HCT116 (cell line): ENCODE data around the gene PRRX1. TPM values are rescaled to one million over a fixed set of nuclear protein-coding genes. Genes with fewer than 3 reads are reported as not detected.

Source experiments
- ATAC-seq: fragments of 200-7000 bp; cut with Tn5 transposase; 2 replicates; pipeline ENCODE4 v1.9.1; 2020; ENCODE audit warnings: mild to moderate bottlenecking, moderate library complexity
- BruUV-seq: library from RNA; stranded (reverse); fragments of 400-500 nt; replicated peaks from 2 replicates; lab custom pipeline; 2021; lab: Mats Ljungman, UMichigan
- CTCF ChIA-PET: fragments of 300-600 bp; sonication (Branson Sonifier 250); formaldehyde crosslinking; loops from one replicate; lab custom pipeline; 2021; ENCODE audit warnings: antibody characterized with exemption; lab: Charles Lee
- POLR2A ChIA-PET: fragments of 300-600, 350-600 bp; sonication (Branson Sonifier 250); formaldehyde crosslinking; loops from one replicate; lab custom pipeline; 2021; ENCODE audit warnings: antibody characterized with exemption; lab: Charles Lee
- RAD21 ChIA-PET, 2 experiments: fragments of 300-600 bp; sonication (Branson Sonifier 250); formaldehyde crosslinking; loops; one replicate each; lab custom pipeline; 2023; ENCODE audit warnings: low total read pairs in 2 of 2; ENCODE audit not compliant: uncharacterized antibody in 2 of 2, unreplicated experiment in 2 of 2, low non-redundant PET in 1 of 2; lab: Charles Lee
- DNase-seq: peaks from one replicate; pipeline ENCODE4 v3.0.0-alpha.2; 2010; ENCODE audit warnings: low read depth, low spot score
- H2AFZ ChIP-seq: fragments of 200-600 bp; shearing (Covaris generic), sonication (generic); 2 replicates; pipeline ENCODE4 v1.6.1; 2017; ENCODE audit warnings: low read depth, mixed run types, mixed read lengths, antibody characterized with exemption, low read length; ENCODE audit not compliant: poor library complexity, severe bottlenecking
- H3K27ac ChIP-seq: 2 replicates; pipeline ENCODE4 v1.5.1; 2012; ENCODE audit warnings: low read depth, low read length
- H3K27me3 ChIP-seq: fragments of 200-600 bp; sonication (generic); 2 replicates; pipeline ENCODE4 v1.6.1; 2016; ENCODE audit warnings: mixed run types, low read length, mixed read lengths; ENCODE audit not compliant: insufficient read depth
- H3K36me3 ChIP-seq, 2 experiments: fragments of 200-500 bp in 1 of 2; fragments of 200-600 bp in 1 of 2; sonication (Bioruptor generic) in 1 of 2; sonication (generic) in 1 of 2; 2 replicates each; pipeline versions ENCODE4 v1.5.1 to v1.6.1; 2014 to 2016; ENCODE audit warnings: low read length in 2 of 2, inconsistent platforms in 1 of 2, mixed read lengths in 1 of 2, mixed run types in 1 of 2; ENCODE audit not compliant: insufficient read depth in 2 of 2, control insufficient read depth in 1 of 2
- H3K4me1 ChIP-seq, 2 experiments: fragments of 200-600 bp in 1 of 2; sonication (generic) in 1 of 2; 2 replicates each; pipeline versions ENCODE4 v1.5.1 to v1.6.1; 2012 to 2017; ENCODE audit warnings: low read length in 2 of 2, inconsistent platforms in 1 of 2, mild to moderate bottlenecking in 1 of 2, mixed read lengths in 1 of 2, mixed run types in 1 of 2, moderate library complexity in 1 of 2; ENCODE audit not compliant: insufficient read depth in 2 of 2, control insufficient read depth in 1 of 2
- H3K4me2 ChIP-seq: fragments of 200-600 bp; sonication (generic); 2 replicates; pipeline ENCODE4 v1.6.1; 2017; ENCODE audit warnings: mixed run types, low read length, mixed read lengths
- H3K4me3 ChIP-seq, 2 experiments: fragments of 200-600 bp in 1 of 2; sonication (generic) in 1 of 2; replicated peaks in 1 of 2; 2 replicates each; pipeline ENCODE4 v1.5.1; 2011 to 2016; ENCODE audit warnings: low read length in 2 of 2, control low read depth in 1 of 2, low read depth in 1 of 2, mild to moderate bottlenecking in 1 of 2, mixed read lengths in 1 of 2, mixed run types in 1 of 2
- H3K79me2 ChIP-seq: fragments of 200-600 bp; sonication (generic); 2 replicates; pipeline ENCODE4 v1.6.1; 2017; ENCODE audit warnings: mild to moderate bottlenecking, mixed run types, low read length, moderate library complexity, mixed read lengths; ENCODE audit not compliant: insufficient read depth
- H3K9ac ChIP-seq: fragments of 200-600 bp; sonication (generic); 2 replicates; pipeline ENCODE4 v1.6.1; 2016; ENCODE audit warnings: low read length, mixed read lengths
- H3K9me2 ChIP-seq: fragments of 200-600 bp; sonication (generic), shearing (Covaris generic); 2 replicates; pipeline ENCODE4 v1.6.1; 2017; ENCODE audit warnings: mixed run types, mild to moderate bottlenecking, moderate library complexity; ENCODE audit not compliant: insufficient read depth
- H3K9me3 ChIP-seq, 2 experiments: fragments of 200-500 bp in 1 of 2; fragments of 200-600 bp in 1 of 2; sonication (Bioruptor generic) in 1 of 2; sonication (generic) in 1 of 2; 2 replicates each; pipeline ENCODE4 v1.6.1; 2014 to 2017; ENCODE audit warnings: low read length in 2 of 2, mixed read lengths in 2 of 2, inconsistent platforms in 1 of 2, low read depth in 1 of 2, mild to moderate bottlenecking in 1 of 2, mixed run types in 1 of 2, moderate library complexity in 1 of 2; ENCODE audit not compliant: control insufficient read depth in 1 of 2, insufficient read depth in 1 of 2
- H4K20me1 ChIP-seq: fragments of 200-600 bp; sonication (generic), shearing (Covaris generic); 2 replicates; pipeline ENCODE4 v1.6.1; 2017; ENCODE audit warnings: mixed run types, mild to moderate bottlenecking, moderate library complexity; ENCODE audit not compliant: insufficient read depth
- CEBPB ChIP-seq: IDR thresholded peaks from 2 replicates; pipeline ENCODE4 v1.6.1; 2012; ENCODE audit warnings: low read depth
- CTCF ChIP-seq, 3 experiments: fragments of 200-600 bp in 1 of 3; sonication (generic) in 1 of 3; IDR thresholded peaks in 2 of 3; conservative IDR thresholded peaks in 1 of 3; 2 replicates each; pipeline ENCODE4 v1.5.1; 2012 to 2017; ENCODE audit warnings: low read depth in 2 of 3, low read length in 2 of 3, antibody characterized with exemption in 1 of 3, borderline replicate concordance in 1 of 3, control low read depth in 1 of 3, mild to moderate bottlenecking in 1 of 3, mixed read lengths in 1 of 3, mixed run types in 1 of 3, moderate library complexity in 1 of 3; ENCODE audit not compliant: insufficient read depth in 1 of 3
- EGR1 ChIP-seq: IDR thresholded peaks from 2 replicates; pipeline ENCODE4 v1.6.1; 2012; ENCODE audit warnings: low read depth
- ELF1 ChIP-seq: IDR thresholded peaks from 2 replicates; pipeline ENCODE4 v1.6.1; 2012; ENCODE audit warnings: low read depth, borderline replicate concordance
- EZH2phosphoT487 ChIP-seq: fragments of 200-600 bp; IDR thresholded peaks from 2 replicates; pipeline ENCODE4 v1.6.1; 2018; ENCODE audit warnings: antibody characterized with exemption, borderline replicate concordance
- FOSL1 ChIP-seq: IDR thresholded peaks from 2 replicates; pipeline ENCODE4 v1.6.1; 2012; ENCODE audit warnings: low read depth
- JUND ChIP-seq: IDR thresholded peaks from 2 replicates; pipeline ENCODE4 v1.6.1; 2012
- POLR2A ChIP-seq: IDR thresholded peaks from 2 replicates; pipeline ENCODE4 v1.7.0; 2011; ENCODE audit warnings: borderline replicate concordance; ENCODE audit not compliant: insufficient read depth, insufficient read length; ENCODE audit errors: extremely low read depth
- POLR2AphosphoS5 ChIP-seq: IDR thresholded peaks from 2 replicates; pipeline ENCODE4 v1.6.1; 2011; ENCODE audit warnings: mild to moderate bottlenecking, low read depth, low read length, moderate library complexity
- RAD21 ChIP-seq: IDR thresholded peaks from 2 replicates; pipeline ENCODE4 v1.6.1; 2012; ENCODE audit warnings: low read depth, mild to moderate bottlenecking
- REST ChIP-seq: IDR thresholded peaks from 2 replicates; pipeline ENCODE4 v1.6.1; 2012; ENCODE audit warnings: low read depth
- SIN3A ChIP-seq: IDR thresholded peaks from 2 replicates; pipeline ENCODE4 v1.6.1; 2012; ENCODE audit warnings: low read depth
- SP1 ChIP-seq: IDR thresholded peaks from 2 replicates; pipeline ENCODE4 v1.6.1; 2012; ENCODE audit warnings: low read depth
- SRF ChIP-seq: IDR thresholded peaks from 2 replicates; pipeline ENCODE4 v1.6.1; 2012; ENCODE audit warnings: low read depth
- TCF7L2 ChIP-seq: IDR thresholded peaks from 2 replicates; pipeline ENCODE4 v1.7.0; 2011; ENCODE audit warnings: borderline replicate concordance, inconsistent platforms; ENCODE audit not compliant: insufficient read depth, insufficient read length; ENCODE audit errors: extremely low read depth
- YY1 ChIP-seq: IDR thresholded peaks from 2 replicates; pipeline ENCODE4 v1.6.1; 2011; ENCODE audit warnings: low read length, low read depth, moderate library complexity, mild to moderate bottlenecking; ENCODE audit not compliant: insufficient replicate concordance; ENCODE audit errors: extremely low read depth
- ZBTB33 ChIP-seq: IDR thresholded peaks from 2 replicates; pipeline ENCODE4 v1.6.1; 2011; ENCODE audit warnings: mild to moderate bottlenecking, low read length, moderate library complexity; ENCODE audit not compliant: insufficient replicate concordance; ENCODE audit errors: extremely low read depth
- ZNF274 ChIP-seq: fragments of 200-500 bp; sonication (Bioruptor generic); IDR thresholded peaks from 2 replicates; pipeline ENCODE4 v1.6.1; 2014; ENCODE audit warnings: mild to moderate bottlenecking, low read depth, low read length, inconsistent platforms
- intact Hi-C: fragments of 100-400 bp; cut with micrococcal nuclease; formaldehyde crosslinking; loops from 2 replicates; pipeline ENCODE4 v1.10.0; 2022
- total RNA-seq: library from RNA; stranded (reverse); gene quantifications from one replicate; pipeline ENCODE4 v1.2.1, GENCODE V29; 2021; ENCODE audit not compliant: unreplicated experiment
- TF ChIP-seq, protein P1 (sequence below): IDR thresholded peaks from 2 replicates; pipeline ENCODE4 v1.6.1; 2012
- TF ChIP-seq, protein P2 (sequence below): IDR thresholded peaks from 2 replicates; pipeline ENCODE4 v1.6.1; 2012

PRRX1 gene
- total RNA-seq, 1 experiment from 2014 or later, result 0.37 TPM

DNA sequence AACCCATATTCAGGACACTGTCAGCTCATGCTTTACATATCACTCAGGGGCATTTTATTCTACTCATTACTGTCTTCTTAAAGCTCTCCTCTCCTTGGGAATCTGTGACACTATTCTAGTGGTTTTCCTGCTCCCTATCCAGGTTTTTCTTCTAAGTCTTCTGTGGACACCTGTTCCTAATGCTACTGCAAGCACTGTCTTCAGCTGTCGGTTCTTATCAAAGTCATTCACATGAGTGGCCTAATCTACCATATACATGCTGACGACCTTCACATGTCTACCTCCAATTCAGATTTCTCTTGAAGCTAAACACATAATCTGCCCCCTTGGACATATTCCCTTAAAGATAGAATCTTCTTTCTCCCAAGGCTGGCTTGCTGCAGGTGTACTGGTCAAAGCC lies 39.8 kb upstream of the PRRX1 start:
- Histone ChIP-seq H3K4me2 (no peak overlapping the region), H3K27ac (no peak overlapping the region), H3K4me3 (no peak overlapping the region), H3K9me3 (no peaks in the 10 kb centered on the region), H3K36me3 (no peaks in the 10 kb centered on the region), H3K79me2 (no peaks in the 10 kb centered on the region), H4K20me1 (no peaks in the 10 kb centered on the region), H3K9me2 (no peaks in the 10 kb centered on the region), H2AFZ (no peak overlapping the region), H3K27me3 (no peaks in the 10 kb centered on the region), H3K9ac (no peak overlapping the region), H3K4me1 (peaks cover 0 to 11% of the 10 kb centered on the region in 2 experiments; a peak in 1 of 4 replicates)
- POLR2A ChIA-PET, result no interaction called here
- RAD21 ChIA-PET, result no interaction called here
- no TSS peak for BruUV-seq
- intact Hi-C loops, result no loop called here
- no peak for ATAC-seq
- CTCF ChIA-PET, result no interaction called here
- no peak for DNase-seq
- TF ChIP-seq JUND (no peak), CEBPB (no peak), SRF (no peak), YY1 (no peak), SP1 (no peak), REST (no peak), FOSL1 (no peak), ZBTB33 (no peak), RAD21 (no peak), EGR1 (no peak), SIN3A (no peak), POLR2A (no peak), ELF1 (no peak), TCF7L2 (no peak), POLR2AphosphoS5 (no peak), EZH2phosphoT487 (no peak), ZNF274 (no peak), CTCF (IDR thresholded peaks at IDR 0.05 in 2 of 3, conservative IDR thresholded peaks at IDR 0.05 in 1 of 3; ENCODE audit: borderline replicate concordance in 1 of 3, insufficient read depth in 1 of 3, low read depth in 2 of 3, low read length in 2 of 3) (no peak)
- TF ChIP-seq, protein P1, sequence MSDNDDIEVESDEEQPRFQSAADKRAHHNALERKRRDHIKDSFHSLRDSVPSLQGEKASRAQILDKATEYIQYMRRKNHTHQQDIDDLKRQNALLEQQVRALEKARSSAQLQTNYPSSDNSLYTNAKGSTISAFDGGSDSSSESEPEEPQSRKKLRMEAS, result no peak
- TF ChIP-seq, protein P2, sequence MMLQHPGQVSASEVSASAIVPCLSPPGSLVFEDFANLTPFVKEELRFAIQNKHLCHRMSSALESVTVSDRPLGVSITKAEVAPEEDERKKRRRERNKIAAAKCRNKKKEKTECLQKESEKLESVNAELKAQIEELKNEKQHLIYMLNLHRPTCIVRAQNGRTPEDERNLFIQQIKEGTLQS, result no peak
